ENCODE results near the gene TAF6L. TPM values are rescaled to one million over a fixed set of nuclear protein-coding genes. Genes with fewer than 3 reads are reported as not detected.
A peak's percentile ranks its signal among the peaks of the same experiment; 100 is the strongest.

TAF6L gene
- total RNA-seq, 1 experiment from 2014 or later = 42.1 TPM

- DNase-seq (ENCODE audit: low spot score) (no peak), ATAC-seq (no peak)
- Mint-ChIP-seq H3K4me1 (peaks cover 23% of the 10 kb centered on the region), H3K36me3 (peaks cover 41% of the 10 kb centered on the region), H3K27ac (peak overlapping the region; percentile 78; the same call in 1 of the 2 replicates), H3K27me3 (ENCODE audit: low read depth) (no peaks in the 10 kb centered on the region; the same call in 1 of the 2 replicates), H3K4me3 (peak overlapping the region; percentile 95), H3K9me3 (no peaks in the 10 kb centered on the region)
- ChIA-PET CTCF (interaction anchor here (0.7 to 2.7 kb wide), 20 partner anchors 7 to 413 kb away, joined by 3 to 67 read pairs (median 4); partner anchors contain the start of genes BSCL2, GNG3, HNRNPUL2 and NXF1), POLR2A (interaction anchor here (0.6 to 2.5 kb wide), 18 partner anchors 16 to 162 kb away, joined by 3 to 30 read pairs (median 8); partner anchors contain the start of genes B3GAT3, BSCL2, C11orf98 and CSKMT)
- TF ChIP-seq ZNF425 (CRISPR knock-in tag; conservative IDR thresholded peaks at IDR 0.05) (no peak), RORB (CRISPR knock-in tag; IDR thresholded peaks at IDR 0.05) (no peak), NR2C2 (CRISPR knock-in tag; IDR thresholded peaks at IDR 0.05) (no peak), FOXK1 (CRISPR knock-in tag; IDR thresholded peaks at IDR 0.05) (no peak), ATF3 (CRISPR knock-in tag; conservative IDR thresholded peaks at IDR 0.05) (no peak), ZNF512 (CRISPR knock-in tag; IDR thresholded peaks at IDR 0.05; ENCODE audit: borderline replicate concordance) (no peak), KAT7 (CRISPR knock-in tag; IDR thresholded peaks at IDR 0.05; ENCODE audit: borderline replicate concordance) (no peak), SMAD3 (CRISPR knock-in tag; IDR thresholded peaks at IDR 0.05; ENCODE audit: borderline replicate concordance) (no peak), E2F5 (CRISPR knock-in tag; IDR thresholded peaks at IDR 0.05) (no peak), AFF4 (CRISPR knock-in tag; IDR thresholded peaks at IDR 0.05; ENCODE audit: borderline replicate concordance) (no peak), ZNF423 (CRISPR knock-in tag; IDR thresholded peaks at IDR 0.05) (no peak), TEAD4 (CRISPR knock-in tag; IDR thresholded peaks at IDR 0.05) (no peak), ELF4 (CRISPR knock-in tag; IDR thresholded peaks at IDR 0.05; ENCODE audit: low read depth) (no peak)
- TF ChIP-seq, protein P1, sequence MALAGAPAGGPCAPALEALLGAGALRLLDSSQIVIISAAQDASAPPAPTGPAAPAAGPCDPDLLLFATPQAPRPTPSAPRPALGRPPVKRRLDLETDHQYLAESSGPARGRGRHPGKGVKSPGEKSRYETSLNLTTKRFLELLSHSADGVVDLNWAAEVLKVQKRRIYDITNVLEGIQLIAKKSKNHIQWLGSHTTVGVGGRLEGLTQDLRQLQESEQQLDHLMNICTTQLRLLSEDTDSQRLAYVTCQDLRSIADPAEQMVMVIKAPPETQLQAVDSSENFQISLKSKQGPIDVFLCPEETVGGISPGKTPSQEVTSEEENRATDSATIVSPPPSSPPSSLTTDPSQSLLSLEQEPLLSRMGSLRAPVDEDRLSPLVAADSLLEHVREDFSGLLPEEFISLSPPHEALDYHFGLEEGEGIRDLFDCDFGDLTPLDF (CRISPR knock-in tag; IDR thresholded peaks at IDR 0.05) = no peak
- TF ChIP-seq, protein P2, sequence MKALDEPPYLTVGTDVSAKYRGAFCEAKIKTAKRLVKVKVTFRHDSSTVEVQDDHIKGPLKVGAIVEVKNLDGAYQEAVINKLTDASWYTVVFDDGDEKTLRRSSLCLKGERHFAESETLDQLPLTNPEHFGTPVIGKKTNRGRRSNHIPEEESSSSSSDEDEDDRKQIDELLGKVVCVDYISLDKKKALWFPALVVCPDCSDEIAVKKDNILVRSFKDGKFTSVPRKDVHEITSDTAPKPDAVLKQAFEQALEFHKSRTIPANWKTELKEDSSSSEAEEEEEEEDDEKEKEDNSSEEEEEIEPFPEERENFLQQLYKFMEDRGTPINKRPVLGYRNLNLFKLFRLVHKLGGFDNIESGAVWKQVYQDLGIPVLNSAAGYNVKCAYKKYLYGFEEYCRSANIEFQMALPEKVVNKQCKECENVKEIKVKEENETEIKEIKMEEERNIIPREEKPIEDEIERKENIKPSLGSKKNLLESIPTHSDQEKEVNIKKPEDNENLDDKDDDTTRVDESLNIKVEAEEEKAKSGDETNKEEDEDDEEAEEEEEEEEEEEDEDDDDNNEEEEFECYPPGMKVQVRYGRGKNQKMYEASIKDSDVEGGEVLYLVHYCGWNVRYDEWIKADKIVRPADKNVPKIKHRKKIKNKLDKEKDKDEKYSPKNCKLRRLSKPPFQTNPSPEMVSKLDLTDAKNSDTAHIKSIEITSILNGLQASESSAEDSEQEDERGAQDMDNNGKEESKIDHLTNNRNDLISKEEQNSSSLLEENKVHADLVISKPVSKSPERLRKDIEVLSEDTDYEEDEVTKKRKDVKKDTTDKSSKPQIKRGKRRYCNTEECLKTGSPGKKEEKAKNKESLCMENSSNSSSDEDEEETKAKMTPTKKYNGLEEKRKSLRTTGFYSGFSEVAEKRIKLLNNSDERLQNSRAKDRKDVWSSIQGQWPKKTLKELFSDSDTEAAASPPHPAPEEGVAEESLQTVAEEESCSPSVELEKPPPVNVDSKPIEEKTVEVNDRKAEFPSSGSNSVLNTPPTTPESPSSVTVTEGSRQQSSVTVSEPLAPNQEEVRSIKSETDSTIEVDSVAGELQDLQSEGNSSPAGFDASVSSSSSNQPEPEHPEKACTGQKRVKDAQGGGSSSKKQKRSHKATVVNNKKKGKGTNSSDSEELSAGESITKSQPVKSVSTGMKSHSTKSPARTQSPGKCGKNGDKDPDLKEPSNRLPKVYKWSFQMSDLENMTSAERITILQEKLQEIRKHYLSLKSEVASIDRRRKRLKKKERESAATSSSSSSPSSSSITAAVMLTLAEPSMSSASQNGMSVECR (CRISPR knock-in tag; IDR thresholded peaks at IDR 0.05; ENCODE audit: borderline replicate concordance) = no peak
- TF ChIP-seq, protein P3, sequence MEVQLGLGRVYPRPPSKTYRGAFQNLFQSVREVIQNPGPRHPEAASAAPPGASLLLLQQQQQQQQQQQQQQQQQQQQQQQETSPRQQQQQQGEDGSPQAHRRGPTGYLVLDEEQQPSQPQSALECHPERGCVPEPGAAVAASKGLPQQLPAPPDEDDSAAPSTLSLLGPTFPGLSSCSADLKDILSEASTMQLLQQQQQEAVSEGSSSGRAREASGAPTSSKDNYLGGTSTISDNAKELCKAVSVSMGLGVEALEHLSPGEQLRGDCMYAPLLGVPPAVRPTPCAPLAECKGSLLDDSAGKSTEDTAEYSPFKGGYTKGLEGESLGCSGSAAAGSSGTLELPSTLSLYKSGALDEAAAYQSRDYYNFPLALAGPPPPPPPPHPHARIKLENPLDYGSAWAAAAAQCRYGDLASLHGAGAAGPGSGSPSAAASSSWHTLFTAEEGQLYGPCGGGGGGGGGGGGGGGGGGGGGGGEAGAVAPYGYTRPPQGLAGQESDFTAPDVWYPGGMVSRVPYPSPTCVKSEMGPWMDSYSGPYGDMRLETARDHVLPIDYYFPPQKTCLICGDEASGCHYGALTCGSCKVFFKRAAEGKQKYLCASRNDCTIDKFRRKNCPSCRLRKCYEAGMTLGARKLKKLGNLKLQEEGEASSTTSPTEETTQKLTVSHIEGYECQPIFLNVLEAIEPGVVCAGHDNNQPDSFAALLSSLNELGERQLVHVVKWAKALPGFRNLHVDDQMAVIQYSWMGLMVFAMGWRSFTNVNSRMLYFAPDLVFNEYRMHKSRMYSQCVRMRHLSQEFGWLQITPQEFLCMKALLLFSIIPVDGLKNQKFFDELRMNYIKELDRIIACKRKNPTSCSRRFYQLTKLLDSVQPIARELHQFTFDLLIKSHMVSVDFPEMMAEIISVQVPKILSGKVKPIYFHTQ (CRISPR knock-in tag; IDR thresholded peaks at IDR 0.05) = no peak
These were observed 18.0 kb upstream of the TAF6L start for GRCh38 chr11:62752994-62753735.

Data from WTC11 (cell line).